Loucy (cell line): ENCODE results near the gene MAGEF1.

Source experiments
- H2AFZ ChIP-seq: fragments of 200-600 bp; sonication (generic); 2 replicates; pipeline ENCODE4 v1.6.0; 2016; ENCODE audit warnings: antibody characterized with exemption, mild to moderate bottlenecking, low read length, moderate library complexity
- H3F3A ChIP-seq: fragments of 200-600 bp; 2 replicates; pipeline ENCODE4 v1.6.0; 2016; ENCODE audit warnings: antibody characterized with exemption, low read depth, mild to moderate bottlenecking
- H3K27me3 ChIP-seq: fragments of 200-600 bp; sonication (generic); 2 replicates; pipeline ENCODE4 v1.6.1; 2014; ENCODE audit warnings: low read length, mild to moderate bottlenecking; ENCODE audit not compliant: insufficient read depth, poor library complexity, severe bottlenecking
- H3K36me3 ChIP-seq: fragments of 200-600 bp; sonication (generic); 2 replicates; pipeline ENCODE4 v1.6.1; 2016; ENCODE audit warnings: low read length; ENCODE audit not compliant: insufficient read depth
- H3K4me1 ChIP-seq: fragments of 200-600 bp; sonication (generic); 2 replicates; pipeline ENCODE4 v1.5.1; 2014; ENCODE audit warnings: low read length, mild to moderate bottlenecking; ENCODE audit not compliant: insufficient read depth, poor library complexity, severe bottlenecking
- H3K4me2 ChIP-seq: fragments of 200-600 bp; sonication (generic); 2 replicates; pipeline ENCODE4 v1.6.0; 2014; ENCODE audit warnings: antibody characterized with exemption, low read length, low read depth, mild to moderate bottlenecking; ENCODE audit not compliant: poor library complexity, severe bottlenecking
- H3K4me3 ChIP-seq: fragments of 200-600 bp; sonication (generic); 2 replicates; pipeline ENCODE4 v1.5.1; 2014; ENCODE audit warnings: low read length, mild to moderate bottlenecking, mixed read lengths; ENCODE audit not compliant: poor library complexity, severe bottlenecking
- H3K79me2 ChIP-seq: fragments of 200-600 bp; sonication (generic); 2 replicates; pipeline ENCODE4 v1.6.1; 2014; ENCODE audit warnings: low read length; ENCODE audit not compliant: insufficient read depth
- H3K9ac ChIP-seq: fragments of 200-600 bp; sonication (generic); 2 replicates; pipeline ENCODE4 v1.6.0; 2014; ENCODE audit warnings: mild to moderate bottlenecking, low read depth, low read length, moderate library complexity; ENCODE audit not compliant: poor library complexity, severe bottlenecking
- H3K9me2 ChIP-seq: fragments of 200-600 bp; sonication (generic); replicated peaks from 2 replicates; pipeline ENCODE4 v1.6.1; 2016; ENCODE audit warnings: low read depth, low read length, mixed read lengths
- H3K9me3 ChIP-seq: fragments of 200-600 bp; sonication (generic); 2 replicates; pipeline ENCODE4 v1.6.1; 2014; ENCODE audit warnings: mild to moderate bottlenecking, antibody characterized with exemption, low read length, low read depth; ENCODE audit not compliant: insufficient read depth
- H4K20me1 ChIP-seq: fragments of 200-600 bp; sonication (generic); 2 replicates; pipeline ENCODE4 v1.6.0; 2014; ENCODE audit warnings: antibody characterized with exemption, low read length, mild to moderate bottlenecking; ENCODE audit not compliant: insufficient read depth, poor library complexity, severe bottlenecking
- EZH2phosphoT487 ChIP-seq: fragments of 200-600 bp; IDR thresholded peaks from 2 replicates; pipeline ENCODE4 v1.6.1; 2018; ENCODE audit warnings: antibody characterized with exemption, mild to moderate bottlenecking, moderate library complexity, borderline replicate concordance
- TF ChIP-seq, protein P1 (sequence below): fragments of 200-600 bp; sonication (generic); conservative IDR thresholded peaks from 2 replicates; pipeline ENCODE4 v1.5.1; 2014; ENCODE audit warnings: mild to moderate bottlenecking, antibody characterized with exemption, low read length

MAGEF1 gene

DNA sequence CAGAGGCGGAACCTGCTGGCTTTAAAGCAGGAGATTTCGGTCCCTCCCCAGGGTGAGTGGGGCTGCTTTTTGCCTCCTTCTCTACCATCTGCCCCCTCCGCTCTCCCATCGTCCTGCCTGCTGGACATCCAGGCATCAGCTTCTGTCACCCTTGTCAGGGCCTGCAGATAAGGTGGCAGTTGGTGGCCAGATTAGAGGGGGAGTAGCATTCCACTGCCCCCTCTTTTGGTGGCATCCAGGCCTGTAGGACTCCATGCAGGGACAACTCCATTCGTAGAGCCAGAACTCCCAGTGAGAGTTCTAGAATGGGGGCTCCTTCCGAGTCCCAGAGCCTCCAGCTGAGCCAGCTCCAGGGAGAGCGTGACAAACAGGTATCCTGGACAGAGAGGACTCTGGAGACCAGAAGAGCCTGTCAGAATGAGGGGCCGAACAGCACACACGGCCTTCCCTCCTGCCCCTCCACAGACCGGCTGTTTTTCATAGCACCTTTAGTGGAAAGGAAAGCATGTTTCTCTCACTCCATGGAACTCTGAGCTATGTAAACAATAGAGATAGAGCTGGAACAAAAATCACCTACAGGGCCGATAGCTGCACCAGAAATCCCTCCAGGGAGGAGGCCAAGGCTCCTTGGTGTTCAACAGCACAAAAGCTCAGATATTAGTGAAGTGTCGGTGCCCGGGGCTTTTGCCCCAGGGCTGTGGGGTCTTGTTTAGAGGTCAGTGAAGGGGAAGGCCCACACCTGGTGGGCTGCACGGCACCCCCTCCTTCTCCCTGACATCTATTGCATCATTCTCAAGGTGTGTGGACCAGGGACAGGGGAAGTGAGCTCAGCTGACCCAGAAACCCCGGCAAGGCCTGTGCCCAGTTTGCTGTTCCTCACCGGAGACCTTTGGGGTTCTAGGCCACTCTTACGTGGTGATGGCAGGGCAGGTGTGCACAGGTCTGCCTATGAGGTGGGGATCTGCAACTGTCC lies 34.2 kb downstream of the MAGEF1 start:
- Histone ChIP-seq H3K9me2 (no peaks in the 10 kb centered on the region), H3K9me3 (no peaks in the 10 kb centered on the region), H3K4me1 (no peaks in the 10 kb centered on the region), H3K9ac (no peak overlapping the region), H3K27me3 (no peaks in the 10 kb centered on the region), H3K4me2 (no peak overlapping the region), H3F3A (no peaks in the 10 kb centered on the region), H4K20me1 (no peaks in the 10 kb centered on the region), H3K4me3 (no peak overlapping the region), H3K36me3 (no peaks in the 10 kb centered on the region), H2AFZ (no peak overlapping the region), H3K79me2 (no peaks in the 10 kb centered on the region)
- TF ChIP-seq, protein P1, sequence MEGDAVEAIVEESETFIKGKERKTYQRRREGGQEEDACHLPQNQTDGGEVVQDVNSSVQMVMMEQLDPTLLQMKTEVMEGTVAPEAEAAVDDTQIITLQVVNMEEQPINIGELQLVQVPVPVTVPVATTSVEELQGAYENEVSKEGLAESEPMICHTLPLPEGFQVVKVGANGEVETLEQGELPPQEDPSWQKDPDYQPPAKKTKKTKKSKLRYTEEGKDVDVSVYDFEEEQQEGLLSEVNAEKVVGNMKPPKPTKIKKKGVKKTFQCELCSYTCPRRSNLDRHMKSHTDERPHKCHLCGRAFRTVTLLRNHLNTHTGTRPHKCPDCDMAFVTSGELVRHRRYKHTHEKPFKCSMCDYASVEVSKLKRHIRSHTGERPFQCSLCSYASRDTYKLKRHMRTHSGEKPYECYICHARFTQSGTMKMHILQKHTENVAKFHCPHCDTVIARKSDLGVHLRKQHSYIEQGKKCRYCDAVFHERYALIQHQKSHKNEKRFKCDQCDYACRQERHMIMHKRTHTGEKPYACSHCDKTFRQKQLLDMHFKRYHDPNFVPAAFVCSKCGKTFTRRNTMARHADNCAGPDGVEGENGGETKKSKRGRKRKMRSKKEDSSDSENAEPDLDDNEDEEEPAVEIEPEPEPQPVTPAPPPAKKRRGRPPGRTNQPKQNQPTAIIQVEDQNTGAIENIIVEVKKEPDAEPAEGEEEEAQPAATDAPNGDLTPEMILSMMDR, result no peak
- no peak for TF ChIP-seq EZH2phosphoT487

DNA sequence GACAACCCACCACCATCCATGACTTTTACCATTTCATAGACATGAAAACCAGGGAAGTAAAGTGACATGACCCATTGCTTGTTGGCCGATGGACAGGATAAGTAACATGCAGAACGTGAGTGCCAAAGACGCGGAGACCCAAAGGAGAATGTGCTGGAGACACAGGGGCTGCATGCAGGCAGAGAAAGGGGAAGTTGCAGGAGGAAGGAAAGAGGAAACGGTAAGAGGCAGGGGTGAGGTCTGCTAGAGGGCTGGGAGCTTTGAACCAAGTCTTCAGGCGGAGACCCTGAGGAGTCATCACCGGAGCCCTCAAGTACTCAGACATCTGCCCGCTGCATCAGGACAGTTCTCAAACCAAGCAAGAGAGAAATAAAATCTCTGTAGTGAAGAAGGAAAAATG lies 34.9 kb downstream of the MAGEF1 start:
- Histone ChIP-seq H3K9ac (no peak overlapping the region), H3K4me3 (no peak overlapping the region), H3K4me2 (no peak overlapping the region)

DNA sequence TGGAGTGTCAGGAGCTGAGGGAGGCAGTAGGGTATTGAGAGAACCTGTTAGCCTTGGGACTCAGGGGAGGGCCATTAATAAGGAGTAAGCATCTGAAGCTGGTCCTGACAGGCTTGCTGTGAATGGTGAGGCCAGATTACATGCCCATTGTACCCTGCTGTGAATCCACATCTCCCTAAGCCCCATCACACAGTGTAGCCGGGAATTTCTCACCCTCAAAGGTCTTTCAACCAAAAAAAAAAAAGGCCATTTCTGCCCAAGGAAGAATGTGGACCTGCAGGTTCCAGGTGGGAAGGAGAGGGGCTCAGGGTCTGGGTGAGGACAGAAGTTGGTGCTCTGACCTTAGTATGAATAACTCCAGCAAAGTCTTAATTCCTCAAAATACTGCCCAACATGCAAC lies 37.2 kb downstream of the MAGEF1 start:
- Histone ChIP-seq H3K9me3 (no peaks in the 10 kb centered on the region), H3K79me2 (no peaks in the 10 kb centered on the region), H3K36me3 (no peaks in the 10 kb centered on the region), H3K4me3 (no peak overlapping the region), H3K4me2 (no peak overlapping the region), H3K4me1 (no peaks in the 10 kb centered on the region), H3F3A (no peaks in the 10 kb centered on the region), H3K9me2 (no peaks in the 10 kb centered on the region), H3K27me3 (no peaks in the 10 kb centered on the region), H4K20me1 (no peaks in the 10 kb centered on the region), H3K9ac (no peak overlapping the region), H2AFZ (no peak overlapping the region)
- TF ChIP-seq EZH2phosphoT487, result no peak
- TF ChIP-seq, protein P1, result no peak

More for the DNA sequence above, 34.9 kb downstream of the MAGEF1 start:
- no peaks in the 10 kb centered on the region for H4K20me1 ChIP-seq
- no peaks in the 10 kb centered on the region for H3K79me2 ChIP-seq
- H3F3A ChIP-seq, result no peaks in the 10 kb centered on the region
- no peaks in the 10 kb centered on the region for H3K9me2 ChIP-seq
- H3K9me3 ChIP-seq, result no peaks in the 10 kb centered on the region
- TF ChIP-seq EZH2phosphoT487, result no peak
- TF ChIP-seq, protein P1, result no peak
- no peaks in the 10 kb centered on the region for H3K4me1 ChIP-seq
- H3K27me3 ChIP-seq, result no peaks in the 10 kb centered on the region
- H2AFZ ChIP-seq, result no peak overlapping the region
- H3K36me3 ChIP-seq, result no peaks in the 10 kb centered on the region
